Posterior vena cava (tissue), 2 donors: ENCODE data around the gene CSTF3. TPM values are rescaled to one million over a fixed set of nuclear protein-coding genes. Genes with fewer than 3 reads are reported as not detected.
A peak's percentile ranks its signal among the peaks of the same experiment; 100 is the strongest.
"Not testable (repeated sequence)": the region's sequence is repeated elsewhere in the genome, so short reads cannot be mapped to it uniquely, and the experiment has no call there.

Experiments
- DNase-seq: peaks from one replicate; pipeline ENCODE4 v3.0.0-alpha.2; 2020; ENCODE audit warnings: low spot score
- intact Hi-C, 2 donors: fragments of 100-400 bp; cut with DNase I; formaldehyde crosslinking; loops; one replicate each; pipeline versions ENCODE4 v1.14.1 to v1.14.2; 2022 to 2023
- total RNA-seq, 2 donors: library from RNA; stranded (reverse); fragmentation: NEBNext Ultra II Directional; extraction: Animal tissue kit (Norgen Biotek cat#: 25700); gene quantifications; one replicate each; pipeline ENCODE4 v1.2.1, GENCODE V29; 2021
- donor health status: DM: yes; HTN: yes; CAD: no.
- donor health status: DM: yes; HTN: yes; CAD: no.

Gene CSTF3
- total RNA-seq, 2 donors from 2014 or later, result 15.9 to 17.5 TPM

GRCh38 chr11:33052231-33052630 lies 109.0 kb downstream of the CSTF3 start:
- DNase-seq, result no peak
- intact Hi-C loops, result no loop called here

DNA sequence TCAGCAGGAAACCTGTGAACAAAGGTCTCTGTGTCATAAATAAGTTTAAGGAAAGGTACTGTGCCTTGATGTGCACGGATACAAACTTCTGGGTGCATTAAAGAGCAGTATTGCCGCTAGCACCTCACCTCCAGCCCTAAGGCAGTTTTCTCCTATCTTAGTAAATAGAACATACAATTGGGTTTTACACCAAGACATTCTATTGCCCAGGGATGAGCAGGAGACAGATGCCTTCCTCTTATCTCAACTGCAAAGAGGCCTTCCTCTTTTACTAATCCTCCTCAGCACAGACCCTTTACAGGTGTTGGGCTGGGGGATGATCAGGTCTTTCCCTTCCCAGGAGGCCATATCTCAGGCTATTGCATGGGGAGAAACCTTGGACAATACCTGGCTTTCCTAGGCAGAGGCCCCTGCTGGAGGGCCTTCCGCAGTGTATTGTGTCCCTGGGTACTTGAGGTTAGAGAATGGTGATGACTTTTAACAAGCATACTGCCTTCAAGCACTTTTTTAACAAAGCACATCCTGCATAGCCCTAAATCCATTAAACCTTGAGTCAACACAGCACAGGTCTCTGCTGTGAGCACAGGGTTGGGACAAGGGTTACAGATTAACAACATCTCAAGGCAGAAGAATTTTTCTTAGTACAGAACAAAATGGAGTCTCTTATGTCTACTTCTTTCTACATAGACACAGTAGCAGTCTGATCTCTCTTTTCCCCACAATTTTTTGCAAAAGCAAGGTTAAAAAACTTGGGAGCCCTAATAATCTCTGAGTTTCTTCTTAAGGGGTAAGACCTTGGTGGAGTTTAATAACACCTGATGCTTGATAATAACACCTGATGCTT lies 111.5 kb downstream of the CSTF3 start:
- intact Hi-C loops, result not testable (repeated sequence)

GRCh38 chr11:33048701-33049100 lies 112.6 kb downstream of the CSTF3 start:
- DNase-seq, intact Hi-C loops: not testable (repeated sequence)

More for the DNA sequence above, 111.5 kb downstream of the CSTF3 start:
- not testable (repeated sequence) for DNase-seq

DNA sequence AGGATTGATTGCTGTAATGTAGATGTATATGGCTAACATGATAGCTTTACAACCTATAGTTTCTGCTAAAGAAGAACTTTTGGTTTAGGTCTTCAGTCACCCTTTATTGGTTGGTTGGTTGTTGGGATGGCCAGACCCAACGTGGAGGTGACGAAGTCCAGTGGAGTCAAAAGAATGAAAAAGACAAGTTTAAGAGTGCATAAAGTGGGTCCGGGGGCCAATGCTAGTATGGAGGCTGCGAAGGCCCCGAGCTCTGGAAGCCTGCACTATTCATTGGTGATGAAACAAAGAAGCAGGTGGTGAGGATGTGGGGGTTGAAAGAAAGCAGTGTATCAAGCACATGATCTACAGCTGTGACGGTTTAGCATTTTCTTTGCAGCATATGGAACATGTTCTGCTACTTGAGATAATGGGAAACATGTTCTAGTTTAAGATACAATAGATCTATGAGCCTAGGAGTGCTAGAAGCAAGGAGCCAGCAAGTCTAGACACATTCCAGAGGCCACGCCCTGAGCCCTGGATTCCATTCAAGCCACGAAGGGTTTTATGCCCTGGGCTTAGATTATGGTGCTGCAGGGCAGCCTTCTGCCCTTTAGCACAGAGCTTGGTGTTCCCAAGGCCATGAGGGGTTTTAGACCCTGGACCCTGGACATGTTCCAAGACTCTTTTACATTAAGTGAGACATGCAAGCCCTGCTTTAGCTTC lies 115.6 kb downstream of the CSTF3 start:
- intact Hi-C loops, result no loop called here
- no peak for DNase-seq

DNA sequence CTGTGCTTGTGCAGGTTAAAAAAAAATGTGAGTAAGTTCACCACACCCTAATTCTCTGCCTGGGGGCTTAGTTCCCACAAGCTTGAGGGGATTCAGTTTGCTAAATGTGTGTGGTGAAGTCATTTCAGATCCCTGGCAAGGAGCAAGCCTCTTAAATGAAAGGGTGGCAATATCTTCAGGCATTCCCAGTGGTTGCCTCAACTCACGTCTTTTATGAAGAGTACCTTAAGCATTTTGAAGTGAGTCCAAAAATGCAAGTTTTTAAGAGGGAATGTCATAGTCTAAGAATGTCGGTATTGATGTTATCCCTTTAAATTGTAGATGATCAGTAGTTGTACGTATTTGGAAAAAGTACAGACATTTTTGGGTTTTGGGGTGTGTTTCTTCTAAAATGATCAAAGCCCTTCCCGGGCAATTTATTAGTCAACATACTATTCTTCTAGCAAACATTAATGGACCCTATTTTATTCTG lies 117.0 kb downstream of the CSTF3 start:
- intact Hi-C loops, result no loop called here

GRCh38 chr11:33043221-33043830 lies 118.0 kb downstream of the CSTF3 start:
- intact Hi-C loops, result no loop called here
- no peak for DNase-seq

More for the DNA sequence above, 117.0 kb downstream of the CSTF3 start:
- DNase-seq, result no peak

- DNase-seq, result no peak
- intact Hi-C loops, result no loop called here
These were observed 120.3 kb downstream of the CSTF3 start for GRCh38 chr11:33040862-33041453.

DNA sequence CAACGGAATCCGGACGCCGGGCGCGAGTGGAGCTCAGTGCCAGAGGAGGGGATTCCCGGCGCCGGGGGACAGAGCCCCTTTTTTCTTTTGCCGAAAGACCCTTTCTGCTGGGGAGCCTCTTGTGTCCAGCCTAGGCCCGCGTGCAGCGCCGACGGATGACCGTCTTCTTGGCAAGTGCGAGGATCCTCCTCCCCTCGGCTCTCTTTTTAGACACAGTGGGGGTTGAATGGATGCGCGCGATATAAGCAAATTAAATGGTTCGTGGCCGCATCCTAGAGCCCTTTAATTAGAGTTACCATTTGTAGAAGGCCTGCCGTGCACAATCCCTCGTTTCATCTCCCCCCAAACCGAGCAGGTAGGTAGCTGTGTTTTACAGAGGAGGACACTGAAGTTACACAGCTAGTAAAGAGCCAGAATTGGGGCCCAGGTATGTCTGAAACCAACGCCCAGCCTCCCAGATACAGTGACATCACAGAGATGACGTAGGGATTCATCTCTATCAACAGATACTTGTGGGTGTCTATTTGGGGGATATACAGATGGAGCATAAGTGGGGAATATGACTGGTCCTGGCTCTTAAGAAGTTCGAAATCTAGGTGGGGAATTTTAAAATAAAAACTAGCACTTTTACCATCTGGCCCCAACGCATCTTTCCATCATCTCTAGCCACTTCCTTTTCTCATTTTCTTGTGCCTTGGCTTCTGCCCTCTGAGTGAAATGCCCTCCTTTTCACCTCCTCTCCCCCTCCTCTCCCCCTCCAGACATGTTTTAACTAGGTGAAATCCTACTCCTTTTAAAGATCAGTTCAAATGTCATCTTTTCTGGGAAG lies 121.0 kb downstream of the CSTF3 start:
- intact Hi-C loops, result no loop called here
- DNase-seq, result no peak

GRCh38 chr11:33039274-33040032 lies 121.8 kb downstream of the CSTF3 start, which contains the start of gene TCP11L1:
Gene TCP11L1 (plus strand): TSS chr11:33039572. CDS start chr11:33043774, 4,202 bp downstream.
- peak; percentile 98 for DNase-seq
- intact Hi-C loops, result no loop called here

- DNase-seq, result no peak
- intact Hi-C loops, result no loop called here
These were observed 126.3 kb downstream of the CSTF3 start for GRCh38 chr11:33035011-33035410.

Other genes starting within 250 kb of the CSTF3 start
- 1 to 10 TPM; 1.4 TPM for gene DEPDC7, start 145.6 kb downstream of the CSTF3 start, total RNA-seq
- 10 to 100 TPM; 25.4 to 28.3 TPM for gene TCP11L1, start 121.9 kb downstream of the CSTF3 start, total RNA-seq
- 100 to 1,000 TPM; 178 to 216 TPM for gene HIPK3, start 95.9 kb upstream of the CSTF3 start, total RNA-seq
- under 1 TPM; 0.43 to 0.69 TPM for gene KIAA1549L, start 214.6 kb upstream of the CSTF3 start, total RNA-seq